Prostate gland (tissue), 2 donors: Measurements from ENCODE around the gene RAD51B. TPM values are rescaled to one million over a fixed set of nuclear protein-coding genes. Genes with fewer than 3 reads are reported as not detected.

Experiments used
- DNase-seq: peaks from one replicate; pipeline ENCODE4 v3.0.0-alpha.2; 2019; ENCODE audit warnings: low spot score
- H3K27ac ChIP-seq, 2 donors: fragments of 200-600 bp; sonication (generic); 2 replicates each; pipeline ENCODE4 v1.5.1; 2017 to 2019
- H3K27me3 ChIP-seq: fragments of 200-600 bp; sonication (generic); replicated peaks from 2 replicates; pipeline ENCODE4 v1.5.1; 2019; ENCODE audit not compliant: insufficient read depth
- H3K36me3 ChIP-seq, 2 donors: fragments of 200-600 bp; sonication (generic); 1 replicate in 1 of 2; 2 replicates in 1 of 2; pipeline versions ENCODE4 v1.5.1 to v1.8.1; 2017 to 2019
- H3K4me1 ChIP-seq: fragments of 200-600 bp; sonication (generic); replicated peaks from 2 replicates; pipeline ENCODE4 v1.5.1; 2019
- H3K4me3 ChIP-seq, 2 donors: fragments of 200-600 bp; sonication (generic); 2 replicates each; pipeline ENCODE4 v1.5.1; 2017 to 2019
- H3K9me3 ChIP-seq: fragments of 200-600 bp; sonication (generic); 2 replicates; pipeline ENCODE4 v1.5.1; 2017
- POLR2A ChIP-seq: fragments of 450-650 bp; IDR thresholded peaks from one replicate; pipeline ENCODE4 v1.6.1; 2016; ENCODE audit warnings: antibody characterized with exemption, mild to moderate bottlenecking
- POLR2AphosphoS5 ChIP-seq: sonication (generic); formaldehyde crosslinking; IDR thresholded peaks from one replicate; pipeline ENCODE4 v1.6.1; 2017; ENCODE audit warnings: antibody characterized with exemption
- WGBS: methylation state at CpG from one replicate; pipeline ENCODE4 v1.1.5; 2018; 5-methylcytosine and 5-hydroxymethylcytosine counted together
- intact Hi-C: fragments of 100-400 bp; cut with DNase I; formaldehyde crosslinking; loops from one replicate; pipeline ENCODE4 v1.14.2; 2022
- total RNA-seq, 2 donors: library from RNA; depleted of rRNA; stranded (reverse); fragments of >200 nt; gene quantifications; one replicate each; pipeline ENCODE4 v1.1.0, GENCODE V29; 2016
- TF ChIP-seq, protein P1 (sequence below), 4 experiments: fragments of 200-600 bp in 2 of 4; fragments of 450-650 bp in 2 of 4; sonication (generic) in 2 of 4; IDR thresholded peaks; 1 replicate in 3 of 4; 2 replicates in 1 of 4; pipeline ENCODE4 v1.5.1; 2016 to 2019; ENCODE audit warnings: antibody characterized with exemption in 4 of 4, mild to moderate bottlenecking in 2 of 4, moderate library complexity in 2 of 4

Gene RAD51B
- total RNA-seq, 2 donors from 2014 or later: 14.9 to 35.8 TPM

DNA sequence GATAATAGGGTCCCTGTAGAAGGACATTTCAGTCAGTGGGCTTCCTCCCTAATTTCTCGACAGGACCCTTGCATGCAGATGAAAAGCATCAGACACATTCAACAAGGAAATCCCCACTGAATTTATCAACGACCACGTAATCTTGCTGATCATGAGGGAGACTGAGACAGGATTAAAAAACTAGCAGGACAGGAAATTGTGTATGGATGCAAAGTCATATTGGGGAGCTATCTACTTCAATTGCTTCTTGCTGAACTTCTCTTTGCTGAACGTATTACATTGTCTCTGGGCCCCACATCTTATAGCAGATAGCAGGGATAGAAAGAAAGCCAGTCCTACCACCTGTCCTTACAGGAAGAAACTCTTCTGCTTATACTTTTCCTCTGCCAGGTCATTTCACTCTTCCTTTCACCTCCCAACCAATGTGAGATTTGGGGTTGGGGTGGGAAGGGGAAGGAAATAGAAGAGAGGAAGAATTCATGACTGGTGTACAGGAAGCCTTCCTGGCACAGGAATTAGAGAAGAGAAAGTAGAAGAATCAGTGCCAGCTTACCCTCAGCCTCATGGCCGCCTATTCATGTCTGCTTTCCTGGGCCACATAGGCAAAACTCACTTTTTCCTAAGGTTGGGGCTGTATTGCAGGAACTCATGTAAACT lies 640.0 kb downstream of the RAD51B start:
- intact Hi-C loops: no loop called here
- Histone ChIP-seq H3K4me1 (no peaks in the 10 kb centered on the region), H3K9me3 (no peaks in the 10 kb centered on the region), H3K4me3 (no peak overlapping the region), H3K27me3 (no peaks in the 10 kb centered on the region), H3K36me3 (no peaks in the 10 kb centered on the region), H3K27ac (peak overlapping the region; percentile 57 to 64)
- no peak for DNase-seq
- 31% methylated on average over 5 of the region's 5 CpGs for WGBS
- TF ChIP-seq, protein P1, sequence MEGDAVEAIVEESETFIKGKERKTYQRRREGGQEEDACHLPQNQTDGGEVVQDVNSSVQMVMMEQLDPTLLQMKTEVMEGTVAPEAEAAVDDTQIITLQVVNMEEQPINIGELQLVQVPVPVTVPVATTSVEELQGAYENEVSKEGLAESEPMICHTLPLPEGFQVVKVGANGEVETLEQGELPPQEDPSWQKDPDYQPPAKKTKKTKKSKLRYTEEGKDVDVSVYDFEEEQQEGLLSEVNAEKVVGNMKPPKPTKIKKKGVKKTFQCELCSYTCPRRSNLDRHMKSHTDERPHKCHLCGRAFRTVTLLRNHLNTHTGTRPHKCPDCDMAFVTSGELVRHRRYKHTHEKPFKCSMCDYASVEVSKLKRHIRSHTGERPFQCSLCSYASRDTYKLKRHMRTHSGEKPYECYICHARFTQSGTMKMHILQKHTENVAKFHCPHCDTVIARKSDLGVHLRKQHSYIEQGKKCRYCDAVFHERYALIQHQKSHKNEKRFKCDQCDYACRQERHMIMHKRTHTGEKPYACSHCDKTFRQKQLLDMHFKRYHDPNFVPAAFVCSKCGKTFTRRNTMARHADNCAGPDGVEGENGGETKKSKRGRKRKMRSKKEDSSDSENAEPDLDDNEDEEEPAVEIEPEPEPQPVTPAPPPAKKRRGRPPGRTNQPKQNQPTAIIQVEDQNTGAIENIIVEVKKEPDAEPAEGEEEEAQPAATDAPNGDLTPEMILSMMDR (IDR thresholded peaks at IDR 0.05): no peak
- TF ChIP-seq POLR2A: no peak
- TF ChIP-seq POLR2AphosphoS5: no peak

DNA sequence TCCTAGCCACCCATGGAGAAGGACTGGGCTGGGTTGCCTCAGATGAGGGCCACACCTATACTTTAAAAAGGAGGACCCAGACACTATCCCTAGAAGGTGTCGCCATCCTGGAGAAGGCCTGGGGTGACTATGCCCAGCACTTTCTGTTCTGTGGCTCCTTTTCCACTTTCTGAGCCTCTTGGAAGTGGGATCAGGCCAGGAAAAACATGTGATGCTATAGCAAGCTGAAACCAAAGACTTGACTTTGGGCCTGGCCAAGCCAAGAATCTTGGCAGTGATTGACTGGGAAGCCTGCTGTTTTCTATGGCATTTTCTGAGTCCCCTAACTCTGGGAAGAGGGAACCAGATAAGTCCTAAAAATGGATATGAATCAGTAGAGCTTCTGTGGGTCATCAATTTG lies 641.0 kb downstream of the RAD51B start:
- Histone ChIP-seq H3K4me3 (no peak overlapping the region), H3K27me3 (no peaks in the 10 kb centered on the region), H3K36me3 (no peaks in the 10 kb centered on the region), H3K27ac (peak overlapping the region; percentile 57 to 64), H3K4me1 (no peaks in the 10 kb centered on the region), H3K9me3 (no peaks in the 10 kb centered on the region)
- intact Hi-C loops: no loop called here
- DNase-seq: no peak
- 82% methylated on average over 1 of the region's 1 CpG for WGBS
- TF ChIP-seq POLR2A (no peak), POLR2AphosphoS5 (no peak)
- TF ChIP-seq, protein P1 (IDR thresholded peaks at IDR 0.05): no peak

DNA sequence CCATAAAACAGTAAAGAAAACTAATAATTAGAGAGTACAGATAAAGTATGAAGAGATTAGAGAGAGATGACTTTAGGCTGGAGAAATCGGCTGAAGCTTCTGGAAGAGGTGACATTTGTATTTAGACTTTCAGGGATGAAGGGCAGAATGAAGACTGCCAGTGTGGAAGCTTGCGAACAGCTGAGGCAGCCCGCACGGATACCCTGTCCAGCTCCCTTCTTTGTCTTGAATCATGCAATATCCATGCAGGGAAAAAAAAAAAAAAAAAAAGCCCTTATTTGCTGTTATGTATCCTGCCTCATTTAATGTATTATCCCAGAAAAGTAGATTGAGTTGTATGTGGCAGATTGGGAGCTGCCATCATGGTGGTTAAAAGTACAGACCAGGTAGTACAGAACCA lies 641.5 kb downstream of the RAD51B start:
- Histone ChIP-seq H3K4me3 (no peak overlapping the region), H3K9me3 (no peaks in the 10 kb centered on the region), H3K27ac (no peak overlapping the region), H3K36me3 (no peaks in the 10 kb centered on the region), H3K4me1 (no peaks in the 10 kb centered on the region), H3K27me3 (no peaks in the 10 kb centered on the region)
- no peak for DNase-seq
- TF ChIP-seq, protein P1 (IDR thresholded peaks at IDR 0.05): no peak
- no peak for TF ChIP-seq POLR2A
- TF ChIP-seq POLR2AphosphoS5: no peak
- intact Hi-C loops: no loop called here
- 98% methylated on average over 4 of the region's 4 CpGs for whole genome bisulfite sequencing

DNA sequence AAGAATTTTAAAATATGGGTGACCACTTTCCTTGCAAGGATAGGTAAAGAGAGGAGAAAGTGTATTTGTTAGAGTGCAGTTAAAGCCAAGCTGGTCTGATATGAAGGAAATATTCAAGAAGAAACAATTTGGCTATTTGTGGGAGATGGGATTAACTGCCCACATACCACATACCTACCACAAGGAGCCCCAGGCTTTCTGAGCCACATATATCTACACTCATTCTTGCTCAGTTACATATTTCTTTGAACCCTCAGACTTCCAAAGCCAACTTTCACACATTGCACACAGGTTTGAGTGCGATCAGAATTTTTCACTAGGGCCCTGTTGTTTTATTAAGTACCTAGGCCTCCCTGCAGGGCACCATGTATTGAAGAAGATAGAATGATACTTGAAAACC lies 643.1 kb downstream of the RAD51B start:
- Histone ChIP-seq H3K4me1 (no peaks in the 10 kb centered on the region), H3K36me3 (no peaks in the 10 kb centered on the region), H3K4me3 (no peak overlapping the region), H3K27ac (no peak overlapping the region), H3K9me3 (no peaks in the 10 kb centered on the region), H3K27me3 (no peaks in the 10 kb centered on the region)
- intact Hi-C loops: no loop called here
- WGBS: 93% methylated on average over 1 of the region's 1 CpG
- TF ChIP-seq POLR2A (no peak), POLR2AphosphoS5 (no peak)
- TF ChIP-seq, protein P1 (IDR thresholded peaks at IDR 0.05): no peak
- no peak for DNase-seq

DNA sequence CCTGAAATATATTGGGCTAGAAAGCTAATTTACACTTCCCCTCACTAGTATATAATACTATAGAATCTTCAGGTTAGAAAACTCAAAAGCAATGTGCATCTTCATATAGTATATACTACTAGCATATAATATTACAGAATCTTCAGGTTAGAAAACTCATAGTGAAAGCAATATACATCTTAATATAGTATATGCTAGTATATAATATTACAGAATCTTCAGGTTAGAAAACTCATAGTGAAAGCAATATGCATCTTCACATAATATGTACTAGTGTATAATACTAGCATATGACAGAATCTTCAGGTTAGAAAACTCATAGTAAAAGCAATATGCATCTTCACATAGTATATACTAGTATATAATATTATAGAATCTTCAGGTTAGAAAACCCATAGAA lies 643.7 kb downstream of the RAD51B start:
- Histone ChIP-seq H3K36me3 (no peaks in the 10 kb centered on the region), H3K27ac (no peak overlapping the region), H3K4me3 (no peak overlapping the region), H3K4me1 (no peaks in the 10 kb centered on the region), H3K9me3 (no peaks in the 10 kb centered on the region), H3K27me3 (no peaks in the 10 kb centered on the region)
- intact Hi-C loops: no loop called here
- no peak for DNase-seq
- no peak for TF ChIP-seq POLR2A
- TF ChIP-seq, protein P1 (IDR thresholded peaks at IDR 0.05): no peak
- TF ChIP-seq POLR2AphosphoS5: no peak
